GM21717 (cell line): ENCODE measurements around the gene FAM43B.

Experiments
- ATAC-seq: cut with Tn5 transposase; IDR thresholded peaks from one replicate; pipeline ENCODE4 v1.9.1; 2021; ENCODE audit warnings: mild to moderate bottlenecking, moderate library complexity; ENCODE audit not compliant: unreplicated experiment

The FAM43B gene

DNA sequence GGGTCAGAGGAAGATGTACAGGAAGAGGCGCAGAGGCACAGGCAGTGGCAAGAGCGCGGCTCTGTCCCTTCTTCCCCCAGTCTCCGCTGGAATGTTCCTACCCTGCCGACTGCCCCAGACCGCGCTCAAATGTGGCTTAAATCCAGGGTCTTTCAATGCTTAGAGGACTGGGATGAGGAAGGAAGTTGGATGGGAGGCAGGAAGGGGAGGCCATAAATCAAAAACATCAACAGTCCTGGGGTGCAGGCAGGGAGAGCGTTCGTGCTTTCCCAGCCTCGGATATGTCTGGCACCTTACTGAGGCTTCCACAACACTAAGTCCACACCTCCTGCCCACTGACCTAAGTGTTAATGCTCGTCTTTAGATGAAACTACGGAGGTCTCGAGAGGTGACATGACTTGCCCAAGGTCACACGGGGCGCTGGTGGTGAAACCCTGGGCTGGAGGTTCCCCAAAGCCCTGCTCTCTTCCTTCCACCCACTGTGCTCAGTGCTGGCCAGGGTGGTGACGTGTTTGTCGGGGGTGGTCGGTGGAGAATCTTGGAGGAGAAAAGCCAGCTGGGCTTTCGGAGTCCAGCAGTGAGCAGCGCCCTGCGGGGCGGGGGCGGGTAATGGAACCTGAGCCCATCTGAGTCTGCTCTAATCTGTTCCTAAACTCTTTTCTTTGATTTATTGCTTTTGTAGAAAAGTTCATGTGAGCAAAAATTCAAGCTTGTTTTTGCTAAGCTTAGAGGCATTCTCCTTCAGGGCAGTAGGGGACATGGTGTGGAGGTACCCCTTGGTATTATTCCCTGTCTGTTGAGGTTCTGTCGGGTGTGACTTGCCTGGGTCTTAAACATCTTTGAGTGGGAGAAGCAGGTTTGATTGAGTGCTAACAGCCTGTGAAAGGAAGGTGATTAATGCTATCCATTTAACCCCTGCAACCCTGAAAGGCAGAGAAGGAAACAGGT, 37.2 kb downstream of the FAM43B start:
- ATAC-seq, result no peak

DNA sequence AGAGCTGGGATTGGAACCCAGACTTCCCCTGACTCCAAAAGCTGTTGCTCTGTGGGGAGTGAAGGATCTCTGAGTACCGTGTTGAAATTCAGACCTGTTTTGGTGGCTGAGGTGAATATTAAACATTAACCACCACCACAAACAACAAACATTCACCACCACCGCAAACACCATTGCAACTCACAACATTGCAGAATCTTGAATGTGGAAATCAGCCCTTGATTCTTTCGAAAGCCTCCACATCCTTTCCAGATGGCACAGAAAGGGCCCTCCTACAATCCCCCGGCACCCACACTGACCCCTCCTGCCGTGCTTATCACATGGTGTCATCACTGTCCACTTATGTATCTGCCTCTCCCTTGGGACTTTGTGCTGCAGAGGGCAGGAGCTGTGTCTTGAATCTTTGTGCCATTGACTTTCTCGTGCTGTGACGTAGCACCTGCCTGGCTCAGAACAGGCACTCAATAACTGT, 38.0 kb downstream of the FAM43B start:
- no peak for ATAC-seq

- no peak for ATAC-seq
Observed at GRCh38 chr1:20593756-20594155, 41.4 kb downstream of the FAM43B start.

GRCh38 chr1:20594746-20595145, 42.4 kb downstream of the FAM43B start:
- no peak for ATAC-seq

- ATAC-seq, result no peak
Observed at GRCh38 chr1:20596106-20596505, 43.7 kb downstream of the FAM43B start.

DNA sequence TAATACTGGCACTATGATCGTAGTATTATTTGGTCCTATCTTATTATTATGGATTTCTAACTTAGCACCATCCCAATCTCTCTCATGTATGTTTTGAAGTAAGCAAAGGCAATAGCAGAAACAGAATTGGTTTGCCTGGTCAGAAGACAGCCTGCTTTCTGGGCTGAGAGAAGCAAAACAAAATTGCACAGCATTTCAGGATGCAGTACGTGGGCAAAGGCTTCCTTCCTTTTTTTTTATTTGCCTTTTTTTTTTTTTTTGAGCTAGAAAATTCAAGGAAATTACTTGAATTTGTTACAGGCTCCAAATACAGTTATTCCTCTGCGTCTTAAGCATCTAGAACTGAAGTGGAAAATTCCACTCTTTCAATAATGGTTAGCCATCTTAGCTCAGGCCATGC, 45.3 kb downstream of the FAM43B start:
- ATAC-seq, result no peak

DNA sequence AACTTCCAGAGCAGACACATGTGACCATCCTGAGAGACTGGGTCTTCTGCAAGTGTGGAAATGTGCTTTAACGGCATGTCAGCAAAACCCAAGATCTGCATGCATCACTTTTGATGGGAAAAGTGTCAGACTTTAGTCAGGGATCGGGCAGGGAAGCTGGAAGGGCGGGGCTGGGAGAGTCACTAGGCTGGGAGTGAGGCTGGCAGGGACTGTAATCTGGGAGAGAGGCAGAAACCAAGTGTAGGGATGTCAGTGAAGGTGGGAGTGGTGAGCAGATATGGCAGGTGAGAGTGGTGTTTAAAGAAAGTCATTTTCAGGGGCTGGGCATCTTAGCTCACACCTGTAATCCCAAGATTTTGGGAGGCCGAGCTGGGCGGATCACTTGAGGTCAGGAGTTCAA, 47.8 kb downstream of the FAM43B start:
- no peak for ATAC-seq

GRCh38 chr1:20601129-20601825, 48.9 kb downstream of the FAM43B start:
- ATAC-seq, result no peak

DNA sequence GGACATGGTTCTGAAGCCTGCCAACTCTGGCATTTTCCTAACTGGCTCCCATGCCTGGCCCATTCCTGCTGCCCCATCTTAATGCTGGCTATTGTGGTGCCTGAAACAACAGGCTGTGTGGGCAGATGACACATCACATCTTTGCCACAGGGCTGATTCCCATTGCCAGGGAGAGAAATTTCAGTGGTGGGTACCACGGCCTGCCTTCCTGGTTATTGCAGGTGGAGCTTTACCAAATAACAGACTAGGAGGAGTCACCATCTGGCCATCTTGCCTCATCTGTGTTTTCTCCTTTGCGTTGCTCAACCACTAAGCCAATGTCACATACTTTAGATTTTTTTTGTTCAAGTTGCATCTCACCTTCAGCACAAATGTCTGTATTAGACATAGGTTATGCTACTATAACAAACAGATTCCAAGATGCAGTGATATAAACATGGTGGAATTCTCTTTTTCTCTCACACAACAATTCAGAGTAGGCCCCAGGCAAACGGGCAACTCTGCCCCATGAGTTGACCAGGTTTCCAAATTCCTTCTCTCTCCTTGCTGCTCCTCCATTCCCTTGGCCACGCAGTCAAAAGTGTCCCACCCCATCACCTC, 50.6 kb downstream of the FAM43B start:
- ATAC-seq, result no peak

GRCh38 chr1:20603504-20604464, 51.4 kb downstream of the FAM43B start:
- ATAC-seq, result no peak
